Stimulated activated CD8-positive, alpha-beta memory T cell treated with anti-CD3 and anti-CD28 coated beads, Interleukin-7, amount 100 ng/mL, for 48 hours (primary cell): ENCODE results near the gene RAB7B.

Experiments
- DNase-seq, 2 donors: peaks; one replicate each; pipeline ENCODE4 v3.0.0-alpha.2; 2020; ENCODE audit warnings: low read depth in 1 of 2; ENCODE audit errors: extremely low read depth in 1 of 2

RAB7B gene

DNA sequence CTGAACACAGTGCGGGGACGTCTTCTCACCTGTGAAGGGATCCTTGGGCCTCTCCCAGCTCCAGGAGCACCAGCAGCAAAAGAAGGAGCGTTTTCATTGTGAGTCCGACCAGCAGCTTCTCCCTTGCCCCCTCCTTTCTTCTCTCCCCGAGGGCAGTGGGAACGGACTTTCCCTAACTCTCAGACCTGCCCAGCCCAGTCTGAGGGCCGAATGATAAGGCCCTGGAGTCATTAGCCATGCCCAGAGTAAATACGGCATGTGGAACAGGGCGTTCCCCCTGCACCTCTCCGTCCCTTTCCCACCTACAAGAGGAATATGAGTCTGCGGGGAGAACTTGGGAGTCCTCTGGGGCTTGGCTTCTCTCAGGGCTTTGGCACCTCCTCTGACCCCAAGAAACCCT, 20.5 kb upstream of the RAB7B start, which contains the start of gene CTSE:
TSS of gene CTSE (minus strand) at position 201 of the 400 bp plus-strand sequence. CDS start at position 97, 104 bp downstream.
- DNase-seq: no peak

DNA sequence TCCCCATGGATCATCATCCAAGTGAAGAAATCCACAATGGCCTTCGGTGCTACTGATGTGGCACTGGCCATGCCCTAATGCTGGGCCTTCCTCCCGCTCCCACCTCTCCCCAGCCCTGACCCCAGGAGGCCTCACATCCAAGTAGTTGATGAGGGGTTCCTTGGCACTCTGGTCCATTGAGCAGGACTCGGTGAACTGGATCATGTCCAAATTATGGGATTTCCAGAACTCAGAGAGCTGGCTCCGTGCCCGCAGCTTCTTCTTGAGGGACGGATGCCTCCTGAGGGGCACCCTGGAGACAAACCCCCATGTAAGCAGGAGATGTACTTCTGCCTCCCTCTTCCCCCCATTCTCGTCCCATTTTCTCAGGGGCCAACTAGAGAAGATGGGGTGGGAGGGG, 19.6 kb upstream of the RAB7B start:
- no peak for DNase-seq

DNA sequence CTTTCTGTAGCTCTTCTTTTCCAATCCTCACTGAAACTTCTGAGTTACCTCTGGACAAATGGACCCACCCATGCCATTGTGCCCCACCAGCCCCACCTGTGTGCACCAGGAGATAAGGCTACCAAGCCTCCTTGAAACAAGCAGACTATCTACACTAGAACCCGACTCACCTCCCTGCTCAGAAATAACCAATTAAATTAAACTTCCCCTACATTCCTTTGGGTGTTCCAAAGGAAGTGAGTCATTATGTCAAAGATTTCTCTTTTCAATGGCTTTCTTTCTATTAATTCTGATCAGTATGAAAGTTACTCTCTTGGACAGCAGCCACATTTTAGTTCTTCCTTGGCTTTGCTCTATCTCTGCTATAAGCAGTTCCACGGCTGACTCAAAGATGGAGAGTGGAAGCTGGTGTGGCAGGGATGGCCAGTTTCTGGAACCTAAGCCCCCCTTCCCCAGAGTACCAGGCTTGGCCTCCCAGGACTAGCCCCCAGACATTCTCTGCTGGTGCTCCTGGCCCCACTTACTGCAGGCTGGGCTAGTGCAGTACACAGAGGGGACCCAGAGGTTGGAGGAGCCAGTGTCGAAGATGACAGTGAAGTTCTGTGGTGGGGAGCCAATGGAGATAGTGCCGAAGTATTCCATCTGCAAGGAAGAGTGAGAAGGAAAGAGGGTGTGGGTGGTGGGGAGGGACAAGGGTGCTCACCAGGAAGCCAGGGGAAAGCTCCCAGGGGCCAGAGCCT, 18.6 kb upstream of the RAB7B start:
- no peak for DNase-seq

DNA sequence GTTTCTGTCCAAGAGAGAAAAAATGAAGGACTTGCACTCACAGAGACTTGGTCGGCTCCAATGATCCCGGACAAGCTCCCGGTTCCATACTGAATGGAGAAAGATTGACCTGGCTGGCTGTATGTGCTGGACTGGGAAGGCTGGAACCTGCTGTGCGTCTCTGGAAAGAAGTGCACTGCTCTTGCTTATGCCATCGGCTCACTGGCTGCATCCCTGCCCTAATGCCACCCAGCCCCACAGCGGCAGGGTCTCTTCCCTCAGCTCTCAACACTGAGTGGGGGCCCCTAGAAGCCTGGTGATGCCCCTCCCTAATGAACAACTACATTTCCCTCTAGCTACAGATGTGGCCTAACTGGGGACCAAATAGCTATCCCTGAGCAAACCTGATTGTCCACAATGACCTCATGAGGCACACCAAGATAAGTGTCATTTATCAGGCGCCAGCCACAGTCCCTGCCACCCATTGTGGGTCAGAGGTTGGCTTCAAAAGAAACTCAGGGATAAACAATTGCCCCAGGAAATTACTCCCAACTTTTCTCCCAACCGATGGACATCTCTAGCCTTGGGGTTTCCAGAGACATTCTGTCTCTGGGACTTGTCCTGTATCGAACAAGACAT, 17.9 kb upstream of the RAB7B start:
- no peak for DNase-seq

DNA sequence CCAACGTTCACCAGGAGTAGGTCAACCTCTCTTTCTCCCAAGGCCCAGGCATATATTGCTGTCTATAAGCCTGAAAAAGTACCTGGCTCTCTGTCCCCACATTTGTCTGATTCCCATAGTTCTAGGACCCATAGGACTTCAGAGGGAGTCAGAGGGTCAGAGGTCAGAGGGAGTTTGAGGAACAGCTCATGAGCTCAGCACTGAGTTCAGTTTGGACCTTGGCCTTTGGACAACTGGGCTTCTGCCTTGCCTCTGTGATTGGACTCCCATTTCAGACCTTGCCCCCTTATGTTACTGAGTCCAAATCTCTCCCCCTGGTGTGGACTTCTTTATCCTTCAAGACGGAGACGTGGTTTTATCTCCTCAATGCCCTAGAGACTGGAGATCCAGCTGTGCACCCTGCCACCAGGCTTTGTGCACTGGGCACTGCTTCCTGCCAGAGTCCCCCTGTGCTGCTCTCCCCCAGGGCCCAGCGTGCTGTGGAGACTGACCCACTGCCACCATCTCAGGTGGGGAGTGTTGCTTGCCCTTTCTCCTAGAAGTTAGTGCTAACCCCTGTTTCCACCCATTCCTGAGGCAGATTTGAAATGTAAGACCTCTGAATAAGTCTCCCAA, 17.3 kb upstream of the RAB7B start:
- no peak for DNase-seq

DNA sequence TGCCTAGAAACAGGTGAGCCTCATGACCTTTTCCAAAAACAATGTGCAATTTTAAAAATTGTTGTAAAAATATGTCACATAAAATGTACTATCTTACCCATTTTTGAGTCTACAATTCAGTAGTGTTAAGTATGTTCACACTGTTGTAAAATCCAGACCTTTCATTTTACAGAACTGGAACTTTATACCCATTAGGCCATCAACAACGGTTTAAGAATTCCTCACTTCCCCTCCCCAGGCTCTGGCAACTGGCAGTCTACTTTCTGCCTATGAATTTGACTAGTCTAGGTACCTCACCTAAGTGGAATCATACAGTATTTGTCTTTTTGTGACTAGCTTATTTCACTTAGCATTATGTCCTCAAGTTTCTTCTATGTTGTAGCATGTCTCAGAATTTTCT, 11.9 kb upstream of the RAB7B start:
- no peak for DNase-seq

GRCh38 chr1:206014601-206015000, 11.4 kb upstream of the RAB7B start:
- DNase-seq: no peak

DNA sequence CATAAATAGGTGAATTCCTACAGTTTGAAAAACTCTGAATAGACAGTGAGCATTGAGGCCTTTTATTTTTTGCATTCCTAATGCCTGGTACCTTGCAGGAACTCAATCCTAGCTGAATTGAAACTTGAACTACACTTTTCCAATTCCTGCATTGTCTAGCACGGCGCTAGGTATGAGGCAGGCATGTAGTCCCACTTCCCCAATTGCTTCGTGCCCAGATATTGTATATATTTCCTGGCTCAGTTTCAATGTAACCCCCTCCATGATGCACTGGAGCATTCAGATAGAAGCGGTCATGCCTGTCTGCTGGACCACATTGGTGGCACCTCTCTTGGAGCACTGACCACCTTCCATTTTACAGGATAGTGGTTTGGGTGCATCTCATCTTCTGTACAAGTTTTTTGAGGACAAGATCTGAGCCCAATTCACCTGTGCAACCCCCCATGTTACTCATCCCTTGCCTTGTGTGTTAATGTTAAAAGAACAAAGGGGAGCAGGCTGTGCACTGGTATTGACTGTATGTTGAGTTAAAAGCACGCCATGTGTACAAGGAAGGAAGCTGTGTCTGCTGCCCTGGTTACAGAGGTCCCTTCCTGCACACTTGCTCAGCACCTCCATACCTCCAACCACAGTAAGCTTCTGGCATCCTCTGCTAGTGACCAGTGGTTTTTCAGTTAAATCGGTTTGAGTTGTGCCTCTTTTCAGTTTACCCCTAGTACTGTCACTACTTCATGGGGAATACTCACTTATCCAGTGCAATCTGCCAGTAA, 10.0 kb upstream of the RAB7B start:
- no peak for DNase-seq

DNA sequence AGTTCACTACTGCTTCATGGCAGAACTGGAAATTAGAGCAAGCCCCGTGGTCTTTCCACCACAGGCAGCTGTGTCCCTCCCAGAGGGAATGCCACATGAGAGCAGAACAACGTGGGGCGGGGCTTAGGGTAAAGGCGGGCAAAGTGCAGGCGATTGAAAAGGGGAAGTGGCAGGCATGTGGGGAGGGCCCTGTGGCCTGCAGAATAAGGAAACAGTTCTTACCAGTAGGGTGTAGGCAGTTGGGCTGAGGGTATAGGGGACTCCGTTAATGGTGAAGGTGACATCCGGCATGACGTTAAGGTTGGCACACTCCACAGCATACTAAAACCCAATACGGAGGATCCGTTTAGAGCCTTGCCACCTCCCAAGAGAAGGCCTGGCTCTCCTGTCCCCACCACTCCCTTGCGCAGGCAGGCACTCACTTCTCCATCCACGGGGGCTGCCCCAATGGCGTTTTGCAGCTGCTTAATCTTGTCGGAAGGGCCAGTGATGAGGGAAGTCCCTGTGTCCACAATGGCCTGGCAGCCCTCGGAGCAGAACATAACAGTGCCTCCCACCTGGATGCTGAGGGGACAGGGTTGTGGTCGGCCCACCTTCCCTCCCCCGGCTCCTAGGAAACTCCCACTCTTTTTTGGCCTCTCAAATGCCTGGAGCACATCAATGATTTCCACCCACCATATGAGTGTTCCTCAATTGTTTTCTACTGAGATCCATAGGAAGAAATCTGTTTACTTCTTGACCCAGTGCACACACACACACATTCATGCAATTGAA, 9.1 kb upstream of the RAB7B start:
- no peak for DNase-seq

DNA sequence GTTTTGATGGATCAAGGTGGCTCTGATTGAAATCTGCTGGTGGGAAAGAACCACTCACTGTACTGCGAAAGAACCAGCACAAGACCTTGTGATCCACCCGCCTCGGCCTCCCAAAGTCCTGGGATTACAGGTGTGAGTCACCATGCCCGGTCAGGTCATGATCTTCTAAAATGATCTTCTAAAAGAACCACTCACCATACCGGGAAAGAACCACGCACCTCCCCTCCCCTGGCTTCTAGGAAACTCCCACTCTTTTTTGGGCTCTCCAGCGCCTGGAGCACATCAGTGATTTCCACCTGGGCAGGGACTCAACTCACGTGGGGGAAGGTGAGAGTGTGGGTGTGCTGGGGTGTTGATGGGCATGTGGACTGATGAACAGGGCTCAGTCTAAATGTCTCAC, 7.9 kb upstream of the RAB7B start:
- peak in 1 of 2 donors; percentile 16 for DNase-seq

DNA sequence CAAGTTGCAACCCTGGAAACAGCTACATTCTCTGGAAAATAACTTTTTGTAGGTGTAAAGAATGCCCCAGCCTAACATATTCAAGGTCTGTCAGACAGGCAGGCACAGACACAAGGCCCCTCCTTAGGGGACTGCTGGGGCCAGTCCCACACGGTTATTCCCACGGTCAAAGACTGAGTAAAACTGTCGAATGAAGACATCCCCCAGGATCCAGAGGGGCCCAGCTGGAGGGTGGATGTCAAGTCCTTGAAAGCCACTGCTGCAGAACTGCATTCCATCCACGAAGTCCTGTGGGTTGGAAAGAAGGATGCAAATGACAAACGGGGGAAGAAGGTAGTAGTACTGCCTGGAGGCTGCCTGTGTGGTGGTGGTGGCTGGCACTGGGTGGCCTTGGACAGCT, 6.9 kb upstream of the RAB7B start:
- no peak for DNase-seq

- DNase-seq: no peak
These were observed 3.8 kb upstream of the RAB7B start for GRCh38 chr1:206006946-206007345.

DNA sequence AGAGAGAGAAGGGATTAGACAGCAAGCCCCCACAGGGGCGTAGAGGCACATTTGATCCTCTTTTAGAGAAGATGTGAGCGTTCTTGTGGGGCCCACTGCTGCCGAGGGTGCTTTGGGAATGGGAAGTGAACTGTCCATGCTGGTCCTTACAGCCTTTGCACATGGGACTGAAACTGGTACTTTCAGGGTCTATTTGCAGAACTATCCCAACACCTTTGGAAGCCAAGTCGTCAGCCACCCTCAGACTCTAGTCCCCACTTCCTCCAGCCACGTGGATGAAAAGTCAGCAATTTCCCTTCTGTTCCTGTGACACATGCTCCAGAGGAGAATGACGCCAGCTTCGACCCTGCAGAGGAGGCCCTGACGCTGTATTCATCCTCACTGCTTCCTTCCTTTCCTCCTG, 2.6 kb upstream of the RAB7B start:
- no peak for DNase-seq

- DNase-seq: no peak
These were observed 2.0 kb upstream of the RAB7B start for GRCh38 chr1:206005234-206005633.

GRCh38 chr1:206004826-206005225, 1.6 kb upstream of the RAB7B start:
- no peak for DNase-seq

GRCh38 chr1:206003854-206004800, 932 bp upstream of the RAB7B start:
- no peak for DNase-seq

DNA sequence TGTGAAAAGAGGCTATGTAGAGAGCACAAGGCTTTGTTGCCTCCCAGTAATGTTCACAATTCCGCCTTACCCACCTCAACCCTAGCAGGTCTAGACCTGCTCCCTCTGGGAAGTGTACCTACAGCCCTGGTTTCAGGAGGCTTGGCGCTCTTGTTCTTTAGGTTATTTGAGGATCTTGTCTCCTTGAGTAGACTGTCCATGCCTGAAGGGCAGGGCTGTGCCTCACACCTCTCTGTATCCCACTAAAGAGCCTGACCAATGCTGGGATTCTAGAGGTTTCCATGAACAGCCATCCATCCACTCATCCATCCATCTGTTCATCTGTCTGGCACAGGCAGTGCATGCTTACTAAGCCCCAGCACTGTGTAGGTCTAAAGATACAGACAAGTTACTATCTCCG, 1.0 kb downstream of the RAB7B start:
- DNase-seq: no peak

GRCh38 chr1:206001476-206001888, 1.7 kb downstream of the RAB7B start:
- peak in 1 of 2 donors; percentile 53 for DNase-seq

GRCh38 chr1:206000641-206001339, 2.4 kb downstream of the RAB7B start:
- DNase-seq: peak in 1 of 2 donors; percentile 32
